GDM1 (cell line): ENCODE data around the gene IL32.
A peak's percentile ranks its signal among the peaks of the same experiment; 100 is the strongest.

ENCODE experiments used
- DNase-seq: peaks from one replicate; lab custom pipeline; 2025; lab: John Stamatoyannopoulos, UW

The IL32 gene

GRCh38 chr16:3091551-3091950, 26.1 kb downstream of the IL32 start:
- DNase-seq: no peak

GRCh38 chr16:3092501-3092941, 27.1 kb downstream of the IL32 start:
- no peak for DNase-seq

- peak; percentile 42 for DNase-seq
These were observed 29.0 kb downstream of the IL32 start for GRCh38 chr16:3094289-3095027.

GRCh38 chr16:3095869-3096268, 30.4 kb downstream of the IL32 start:
- DNase-seq: peak; percentile 44

GRCh38 chr16:3096362-3096761, 30.9 kb downstream of the IL32 start:
- no peak for DNase-seq

GRCh38 chr16:3097266-3097665, 31.8 kb downstream of the IL32 start:
- no peak for DNase-seq

GRCh38 chr16:3098459-3099394, 33.3 kb downstream of the IL32 start, which contains the start of gene ZSCAN10:
Gene ZSCAN10, minus strand, starts transcription at chr16:3099294. Its CDS starts 6,357 bp downstream, at chr16:3092937.
- no peak for DNase-seq

- DNase-seq: no peak
These were observed 33.9 kb downstream of the IL32 start for GRCh38 chr16:3099395-3099731.

GRCh38 chr16:3099732-3100499, 34.5 kb downstream of the IL32 start:
- DNase-seq: peak; percentile 88

GRCh38 chr16:3101018-3101840, 35.8 kb downstream of the IL32 start:
- peak; percentile 8 for DNase-seq

- DNase-seq: peak; percentile 29
These were observed 36.5 kb downstream of the IL32 start for GRCh38 chr16:3101841-3102470.

- peak; percentile 84 for DNase-seq
These were observed 40.9 kb downstream of the IL32 start for GRCh38 chr16:3106205-3106928.

- no peak for DNase-seq
These were observed 46.8 kb downstream of the IL32 start, which contains the start of gene ZNF205 for GRCh38 chr16:3112058-3112880. Gene ZNF205, plus strand, starts transcription at chr16:3112586. Its CDS starts 845 bp downstream, at chr16:3113431.

- DNase-seq: no peak
These were observed 47.6 kb downstream of the IL32 start for GRCh38 chr16:3112881-3113574.

- DNase-seq: no peak
These were observed 48.5 kb downstream of the IL32 start for GRCh38 chr16:3113765-3114479.

GRCh38 chr16:3115003-3115402, 49.6 kb downstream of the IL32 start:
- no peak for DNase-seq

- no peak for DNase-seq
These were observed 50.1 kb downstream of the IL32 start for GRCh38 chr16:3115561-3115960.
